NCI-H2107 treated with DMSO at 0.1 percent for 48 hours (cell line): ENCODE results near the gene ADGRG4.

Experiments
- DNase-seq: peaks from one replicate; lab custom pipeline; 2025; ENCODE audit not compliant: unreplicated experiment; lab: John Stamatoyannopoulos, UW

The ADGRG4 gene

DNA sequence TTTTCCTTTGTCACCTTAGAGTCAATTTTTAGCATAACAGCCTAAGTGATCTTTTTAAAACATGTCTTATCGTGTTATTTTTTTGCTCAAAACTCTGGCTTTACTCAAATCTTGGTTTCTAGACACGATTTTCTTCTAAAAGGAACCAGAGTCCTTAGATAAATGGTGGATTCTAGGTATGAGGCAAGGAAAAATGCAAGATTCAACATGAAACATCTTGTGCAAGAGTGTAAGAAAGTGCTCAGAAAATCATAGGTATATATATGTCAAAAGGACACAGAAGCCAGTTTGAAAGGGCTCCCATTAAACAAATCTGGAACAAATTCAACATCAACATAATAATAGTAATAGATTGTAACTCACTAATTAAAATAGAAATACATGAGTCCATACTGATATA lies 8.1 kb upstream of the ADGRG4 start:
- DNase-seq, result no peak

DNA sequence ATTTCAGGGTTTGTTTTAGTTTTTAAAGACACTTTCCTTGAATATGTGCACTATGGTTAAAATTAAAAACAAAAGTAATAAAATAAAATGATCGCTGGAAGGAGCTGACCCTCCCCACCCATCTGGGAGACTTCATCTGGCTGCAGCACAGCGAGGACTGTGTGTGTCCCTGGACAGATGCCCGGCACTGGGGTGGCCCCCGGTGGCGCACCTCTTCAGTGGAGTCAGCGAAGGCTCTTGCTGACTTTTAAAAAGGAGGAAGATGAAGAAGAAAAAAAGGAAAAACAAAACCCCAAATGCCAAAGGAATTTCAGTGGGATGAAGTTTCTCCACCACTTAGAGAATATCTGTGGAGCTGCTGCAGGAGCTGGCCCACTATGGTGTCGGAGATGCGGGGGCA lies 5.4 kb upstream of the ADGRG4 start:
- no peak for DNase-seq

DNA sequence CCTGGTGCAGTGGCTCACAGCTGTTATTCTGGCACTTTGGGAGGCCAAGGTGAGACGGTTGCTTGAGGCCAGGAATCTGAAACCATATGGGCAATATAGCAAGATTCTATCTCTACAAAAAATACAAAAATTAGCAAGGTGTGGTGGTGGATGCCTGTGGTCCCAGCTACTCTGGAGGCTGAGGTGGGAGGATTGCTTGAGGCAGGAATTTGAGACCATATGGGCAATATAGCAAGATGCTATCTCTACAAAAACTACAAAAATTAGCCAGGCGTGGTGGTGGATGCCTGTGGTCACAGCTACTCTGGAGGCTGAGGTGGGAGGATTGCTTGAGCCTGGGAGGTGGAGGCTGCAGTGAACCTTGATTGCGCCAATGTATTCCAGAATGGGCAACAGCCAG lies 2.3 kb downstream of the ADGRG4 start:
- no peak for DNase-seq

GRCh38 chrX:136304493-136304892 lies 3.7 kb downstream of the ADGRG4 start:
- DNase-seq, result no peak

DNA sequence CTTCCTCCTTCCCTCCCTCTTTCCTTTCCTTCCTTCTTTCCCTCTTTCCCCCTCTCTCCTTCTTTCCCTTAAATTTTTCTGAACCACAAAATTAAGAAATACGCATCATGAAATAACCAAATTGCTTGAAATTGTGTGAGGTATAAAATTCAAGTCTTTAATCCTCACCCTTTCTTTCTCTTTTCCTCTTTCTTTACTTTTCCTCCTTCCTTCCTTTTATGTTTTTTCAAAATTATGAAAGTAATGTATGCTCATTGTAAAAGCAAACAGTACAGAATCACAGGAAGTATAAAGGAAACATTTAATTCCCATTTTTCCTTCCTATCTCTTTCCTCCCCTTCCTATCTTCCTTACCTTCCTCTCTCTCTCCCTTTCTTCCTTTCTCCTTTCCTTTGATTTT lies 5.4 kb downstream of the ADGRG4 start:
- no peak for DNase-seq

DNA sequence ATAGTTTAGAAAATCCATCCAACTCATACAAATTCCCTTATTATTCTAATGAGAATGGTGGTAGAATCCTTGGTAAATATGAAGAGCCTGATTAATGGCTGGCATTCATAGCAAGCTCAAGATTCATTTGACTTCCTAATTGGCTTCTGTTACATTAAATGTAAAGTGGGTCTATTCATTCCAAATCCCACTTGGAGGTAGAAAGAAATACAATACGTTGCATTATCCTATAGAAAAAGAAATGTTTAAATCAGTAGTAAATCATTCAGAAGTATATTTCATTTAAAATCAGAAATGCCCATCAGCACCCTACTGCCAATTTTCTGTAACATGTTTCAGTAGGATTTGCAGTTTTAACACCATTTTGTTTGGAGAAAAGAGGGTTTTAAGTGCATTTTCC lies 6.7 kb downstream of the ADGRG4 start:
- no peak for DNase-seq

- DNase-seq, result no peak
Measured at GRCh38 chrX:136310411-136310810, 9.6 kb downstream of the ADGRG4 start.

GRCh38 chrX:136318156-136318555 lies 17.4 kb downstream of the ADGRG4 start:
- DNase-seq, result no peak

GRCh38 chrX:136318895-136319597 lies 18.3 kb downstream of the ADGRG4 start:
- no peak for DNase-seq

- no peak for DNase-seq
Measured at GRCh38 chrX:136319600-136319999, 18.8 kb downstream of the ADGRG4 start.

GRCh38 chrX:136321532-136321931 lies 20.8 kb downstream of the ADGRG4 start:
- no peak for DNase-seq

GRCh38 chrX:136322064-136322463 lies 21.3 kb downstream of the ADGRG4 start:
- no peak for DNase-seq

DNA sequence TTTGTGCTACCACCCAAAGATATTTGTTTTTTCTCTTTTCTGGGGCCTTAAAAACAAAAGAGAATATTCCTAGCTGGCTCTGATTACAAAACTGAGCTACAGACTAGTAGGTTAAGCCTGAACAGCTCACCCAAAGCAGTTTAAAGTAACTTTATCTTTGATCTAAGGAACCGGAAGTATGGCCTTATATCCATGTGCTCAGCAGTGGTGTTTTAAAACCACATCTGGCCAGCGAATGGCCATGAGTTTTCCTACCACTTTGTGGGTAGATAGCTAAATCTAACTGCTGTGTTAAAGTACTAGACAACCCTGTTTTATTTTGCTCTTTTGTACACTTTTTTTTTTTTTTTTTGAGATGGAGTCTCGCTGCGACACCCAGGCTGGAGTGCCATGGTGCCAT lies 24.6 kb downstream of the ADGRG4 start:
- DNase-seq, result no peak

GRCh38 chrX:136328933-136329332 lies 28.2 kb downstream of the ADGRG4 start:
- DNase-seq, result no peak

DNA sequence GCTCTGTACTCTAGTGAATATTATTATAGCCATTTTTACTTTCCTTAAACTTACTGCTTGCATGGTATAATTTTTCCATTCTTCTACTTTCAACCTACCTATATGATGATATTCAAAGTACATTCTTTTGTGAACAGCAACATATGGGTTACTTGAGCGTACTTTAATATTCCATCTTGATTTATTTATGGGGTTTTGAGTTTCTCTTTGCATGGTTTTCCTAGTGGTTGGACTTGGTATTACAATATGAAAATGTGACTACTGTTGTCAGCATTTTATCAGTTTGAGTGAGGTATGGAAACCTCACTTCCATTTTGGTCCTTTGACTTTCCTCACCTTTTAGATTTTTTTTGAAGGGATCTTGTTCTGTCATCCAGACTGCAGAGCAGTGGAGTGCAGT lies 35.9 kb downstream of the ADGRG4 start:
- no peak for DNase-seq

GRCh38 chrX:136339702-136340101 lies 38.9 kb downstream of the ADGRG4 start:
- DNase-seq, result no peak

- no peak for DNase-seq
Measured at GRCh38 chrX:136344320-136344719, 43.6 kb downstream of the ADGRG4 start.

- DNase-seq, result no peak
Measured at GRCh38 chrX:136346506-136346905, 45.7 kb downstream of the ADGRG4 start.

DNA sequence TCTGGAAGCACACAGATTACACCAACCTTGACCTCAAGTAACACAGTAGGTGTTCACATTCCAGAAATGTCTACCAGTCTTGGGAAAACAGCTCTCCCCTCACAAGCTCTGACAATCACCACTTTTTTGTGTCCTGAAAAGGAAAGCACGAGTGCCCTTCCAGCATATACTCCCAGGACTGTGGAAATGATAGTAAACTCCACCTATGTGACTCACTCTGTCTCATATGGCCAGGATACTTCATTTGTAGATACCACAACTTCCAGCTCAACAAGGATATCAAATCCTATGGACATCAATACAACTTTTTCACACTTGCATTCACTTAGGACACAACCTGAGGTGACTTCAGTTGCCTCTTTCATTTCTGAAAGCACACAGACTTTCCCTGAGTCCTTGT lies 46.9 kb downstream of the ADGRG4 start:
- DNase-seq, result no peak

DNA sequence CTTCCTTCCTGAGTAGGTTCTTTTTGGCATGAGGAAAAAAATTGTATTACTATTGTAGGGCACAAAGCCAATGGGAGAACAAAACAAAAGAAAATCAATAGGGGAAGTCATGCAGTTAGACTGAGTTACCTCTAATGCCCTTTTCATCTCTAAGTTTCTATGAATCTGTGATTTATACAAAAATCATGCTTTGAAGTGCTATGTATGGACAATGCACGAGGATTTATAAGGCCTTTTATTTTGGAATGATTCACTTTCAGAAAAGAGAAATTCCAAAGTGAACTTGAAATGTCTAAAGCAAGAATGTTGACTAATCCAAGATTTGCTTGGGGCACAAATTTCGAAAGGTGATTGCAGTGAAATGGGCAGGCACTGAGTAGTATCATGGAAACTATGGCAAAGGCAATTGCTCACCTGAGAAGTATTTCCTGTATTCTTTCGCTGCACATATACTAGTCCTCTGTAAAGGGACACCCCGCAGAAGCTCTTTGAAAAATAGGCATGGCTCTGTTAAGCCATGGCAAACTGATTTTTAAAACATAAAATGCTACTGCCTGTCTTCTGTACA lies 52.8 kb downstream of the ADGRG4 start:
- no peak for DNase-seq

- no peak for DNase-seq
Measured at GRCh38 chrX:136354201-136354600, 53.4 kb downstream of the ADGRG4 start.

DNA sequence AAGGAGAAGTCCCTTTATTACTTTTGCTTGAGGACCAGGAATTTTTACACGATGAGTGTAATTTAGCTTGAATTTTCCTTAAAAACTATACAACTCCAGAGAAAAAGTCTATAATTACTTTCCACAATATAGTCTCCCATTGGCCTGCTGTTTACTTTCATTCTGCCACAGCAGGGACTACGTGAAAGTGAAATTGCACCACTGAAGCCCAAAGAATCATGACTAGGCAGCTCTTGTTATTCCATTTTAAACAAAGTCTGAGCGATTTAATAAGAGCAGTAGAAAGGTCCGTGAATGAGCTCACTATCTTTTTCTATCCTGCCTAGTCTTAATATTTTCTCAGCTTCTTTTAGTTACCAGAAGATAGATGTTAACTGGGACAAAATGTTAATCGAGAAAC lies 68.6 kb downstream of the ADGRG4 start:
- no peak for DNase-seq

DNA sequence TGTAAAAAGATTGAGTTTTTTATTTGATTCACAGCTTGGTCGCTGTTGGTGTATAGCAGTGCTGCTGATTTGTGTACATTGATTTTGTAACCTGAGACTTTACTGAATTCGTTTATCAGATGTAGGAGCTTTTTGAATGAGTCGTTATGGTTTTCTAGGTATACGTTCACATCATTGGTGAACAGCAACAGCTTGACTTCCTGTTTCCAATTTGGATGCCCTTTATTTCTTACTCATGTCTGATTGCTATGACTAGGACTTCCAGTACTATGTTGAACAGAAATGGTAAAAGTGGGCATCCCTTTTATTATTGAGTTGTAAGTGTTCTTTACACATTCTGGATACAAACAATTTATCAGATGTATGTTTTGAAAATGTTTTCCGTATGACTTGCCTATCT lies 76.0 kb downstream of the ADGRG4 start:
- no peak for DNase-seq
